Neural progenitor cell (in vitro differentiated cells): Measurements from ENCODE around the gene ALK.

ENCODE experiments used
- CTCF ChIP-seq: fragments of 200-600 bp; sonication (generic); IDR thresholded peaks from 2 replicates; pipeline ENCODE4 v1.5.1; 2017; ENCODE audit warnings: antibody characterized with exemption, mild to moderate bottlenecking
- EZH2phosphoT487 ChIP-seq: fragments of 200-600 bp; sonication (generic); IDR thresholded peaks from 2 replicates; pipeline ENCODE4 v1.6.1; 2017; ENCODE audit warnings: antibody characterized with exemption

GRCh38 chr2:29207352-29208148 is 713.8 kb downstream of the ALK start:
- TF ChIP-seq CTCF: no peak
- no peak for TF ChIP-seq EZH2phosphoT487
